Astrocyte of the cerebellum (primary cell): ENCODE measurements around the gene NOL4L.
"Not testable (repeated sequence)": the region's sequence is repeated elsewhere in the genome, so short reads cannot be mapped to it uniquely, and the experiment has no call there.

Source experiments
- DNase-seq: peaks from one replicate; pipeline ENCODE4 v3.0.0-alpha.2; 2011; ENCODE audit warnings: low read depth
- H3K4me3 ChIP-seq: 2 replicates; pipeline ENCODE4 v1.5.1; 2011; ENCODE audit warnings: mild to moderate bottlenecking, low read depth, low read length, moderate library complexity
- CTCF ChIP-seq: IDR thresholded peaks from 2 replicates; pipeline ENCODE4 v1.5.1; 2012; ENCODE audit warnings: low read length, low read depth, moderate library complexity, mild to moderate bottlenecking; ENCODE audit errors: missing control alignments
- in situ Hi-C: cut with HindIII; loops from 2 replicates; pipeline ENCODE4 v1.10.0; 2017; ENCODE audit warnings: low sequenced_read_pairs

Gene NOL4L

DNA sequence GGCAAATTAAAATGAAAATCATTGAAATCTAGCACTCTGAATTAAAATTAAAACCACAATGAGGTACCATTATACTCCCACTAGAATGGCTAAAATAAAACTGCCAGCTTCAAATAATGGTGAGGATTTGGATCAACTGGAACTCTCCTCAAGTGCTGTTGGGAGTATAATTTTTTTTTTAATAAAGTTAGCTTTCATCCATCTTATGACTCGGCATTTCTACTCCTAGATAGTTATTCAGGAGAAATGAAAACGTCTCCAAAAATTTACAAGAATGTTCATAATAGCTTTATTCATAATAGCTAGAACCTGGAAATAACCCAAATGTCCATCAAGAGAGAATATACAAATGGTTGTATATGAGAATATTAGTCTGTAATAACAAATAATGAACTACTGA lies 163.8 kb downstream of the NOL4L start:
- no peak for TF ChIP-seq CTCF
- no peak for DNase-seq
- in situ Hi-C loops = no loop called here
- no peak overlapping the region for H3K4me3 ChIP-seq

GRCh38 chr20:32418376-32418775 lies 166.8 kb downstream of the NOL4L start:
- TF ChIP-seq CTCF = no peak
- H3K4me3 ChIP-seq = no peak overlapping the region
- DNase-seq = no peak
- in situ Hi-C loops = no loop called here

DNA sequence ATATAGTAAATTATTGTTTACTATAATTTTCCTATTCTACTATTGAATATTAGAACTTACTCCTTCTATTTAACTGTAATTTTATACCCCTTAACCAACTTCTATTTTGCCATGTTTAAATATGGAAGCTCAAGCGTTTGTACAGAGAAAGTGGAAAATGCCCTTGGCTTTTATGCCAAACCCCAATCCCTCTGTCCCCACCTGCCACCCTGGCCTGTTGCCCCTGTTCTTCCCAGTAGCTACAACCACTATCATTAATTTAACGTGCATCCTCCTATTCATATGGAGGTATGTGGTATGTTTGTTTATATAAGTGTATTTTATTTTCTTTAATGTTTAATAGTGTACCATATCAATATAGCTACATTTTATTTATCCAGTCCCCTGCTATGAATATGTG lies 168.9 kb downstream of the NOL4L start:
- no peak for DNase-seq
- in situ Hi-C loops = no loop called here
- no peak for TF ChIP-seq CTCF
- no peak overlapping the region for H3K4me3 ChIP-seq

DNA sequence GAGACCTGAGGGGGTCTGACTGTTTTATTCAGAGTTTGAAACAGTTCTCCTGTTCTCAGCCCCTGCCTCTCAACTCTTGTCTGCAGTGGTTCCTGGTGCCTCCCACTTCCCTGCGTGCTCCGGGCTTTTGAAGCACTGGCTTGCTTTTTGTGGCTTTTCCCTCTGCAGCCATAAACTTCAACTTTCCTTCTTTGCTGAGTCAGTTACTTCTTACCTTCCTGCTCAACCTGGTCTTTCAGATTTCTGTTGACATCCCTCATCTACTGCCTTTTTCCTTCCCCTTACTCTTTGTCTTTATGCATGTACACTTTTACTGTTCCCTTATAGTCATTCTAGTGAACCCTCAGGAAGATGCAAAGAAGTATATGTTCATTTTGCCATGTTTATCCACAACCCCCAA lies 169.6 kb downstream of the NOL4L start:
- no peak for DNase-seq
- H3K4me3 ChIP-seq = no peak overlapping the region
- in situ Hi-C loops = no loop called here
- no peak for TF ChIP-seq CTCF

DNA sequence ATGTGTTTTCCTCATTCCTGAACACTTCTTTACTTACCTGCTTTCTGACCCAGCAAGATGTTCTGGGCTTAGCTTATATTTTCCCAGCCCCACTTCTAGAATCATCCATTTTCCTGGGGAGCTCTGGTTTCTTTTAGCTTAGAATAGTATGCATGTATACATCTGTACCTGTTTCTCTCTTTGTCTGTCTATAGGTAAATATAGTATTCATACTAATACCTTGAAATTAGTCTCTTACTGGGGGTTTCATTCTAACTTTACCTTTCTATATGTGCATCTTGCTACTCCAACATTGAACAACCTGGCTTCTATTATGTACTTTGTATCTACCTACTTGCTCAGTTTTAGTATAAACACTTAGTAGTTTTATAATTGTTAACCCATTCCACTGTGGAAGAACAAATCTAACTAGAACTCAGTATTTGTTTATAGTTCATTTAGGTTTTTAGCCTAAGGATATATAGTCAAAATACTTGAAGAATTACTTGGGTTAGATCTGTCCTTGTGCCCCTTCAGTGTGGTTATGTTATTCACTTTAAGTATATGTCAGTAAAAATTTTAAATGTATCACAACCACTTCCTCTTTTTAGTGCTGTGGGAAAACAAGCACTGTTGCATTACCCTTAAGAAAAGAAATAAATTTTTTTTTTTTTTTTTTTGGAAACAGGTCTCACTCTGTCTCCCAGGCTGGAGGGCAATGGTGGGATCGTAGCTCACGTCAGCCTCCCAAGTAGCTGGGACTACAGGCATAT lies 173.0 kb downstream of the NOL4L start:
- TF ChIP-seq CTCF = no peak
- H3K4me3 ChIP-seq = no peak overlapping the region
- DNase-seq = no peak
- in situ Hi-C loops = no loop called here

DNA sequence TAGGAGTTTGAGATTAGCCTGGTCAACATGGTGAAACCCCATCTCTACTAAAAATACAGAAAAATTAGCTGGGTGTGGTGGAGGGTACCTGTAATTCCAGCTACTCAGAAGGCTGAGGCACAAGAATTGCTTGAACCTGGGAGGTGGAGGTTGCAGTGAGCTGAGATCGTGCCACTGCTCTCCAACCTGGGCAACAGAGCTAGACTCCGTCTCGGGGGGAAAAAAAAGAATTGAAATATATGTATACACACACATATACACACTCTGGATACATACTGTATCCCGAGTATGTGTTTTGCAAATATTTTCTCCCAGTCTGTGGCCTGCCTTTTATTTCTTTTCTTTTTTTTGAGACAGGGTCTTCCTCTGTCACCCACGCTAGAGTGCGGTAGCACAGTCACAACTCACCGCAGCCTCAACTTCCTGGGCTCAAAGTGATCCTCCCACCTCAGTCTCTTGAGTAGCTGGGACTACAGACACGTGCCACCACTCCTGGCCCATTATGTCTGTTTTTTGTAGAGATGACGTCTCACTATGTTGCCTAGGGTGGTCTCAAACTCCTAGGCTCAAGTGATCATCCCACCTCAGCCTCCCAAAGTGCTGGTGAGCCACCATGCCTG lies 177.9 kb downstream of the NOL4L start:
- DNase-seq, H3K4me3 ChIP-seq, in situ Hi-C loops: not testable (repeated sequence)

DNA sequence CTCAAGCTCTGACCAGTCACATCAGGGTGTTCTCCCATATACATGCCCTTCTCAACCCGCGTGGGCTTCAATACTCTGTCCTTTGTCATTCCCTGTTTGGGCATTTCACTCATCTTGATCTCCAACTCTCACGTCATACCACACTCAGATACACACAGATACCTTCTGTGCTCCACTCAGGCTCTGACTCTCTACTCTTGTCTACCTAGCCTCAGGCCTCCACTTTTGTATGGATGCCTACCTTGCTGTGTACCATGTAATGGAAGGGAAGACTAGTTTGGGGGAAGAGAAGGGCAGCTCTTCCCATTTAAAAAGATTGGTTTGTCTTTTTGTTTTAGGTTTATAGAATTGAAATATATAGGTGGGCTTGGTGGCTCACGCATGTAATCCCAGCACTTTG lies 178.4 kb downstream of the NOL4L start:
- no peak for TF ChIP-seq CTCF
- in situ Hi-C loops = no loop called here
- no peak overlapping the region for H3K4me3 ChIP-seq

More for the DNA sequence above, 178.4 kb downstream of the NOL4L start:
- no peak for DNase-seq
